ENCODE results near the gene TMEM270.

TMEM270 gene

GRCh38 chr7:73865738-73866445 lies 4.9 kb downstream of the TMEM270 start:
- TF ChIP-seq EZH2phosphoT487 (IDR thresholded peaks at IDR 0.05; ENCODE audit: borderline replicate concordance, low read length) = no peak
- TF ChIP-seq CTCF (IDR thresholded peaks at IDR 0.05; ENCODE audit: low read depth, low read length, poor library complexity, severe bottlenecking) = peak; percentile 73
- Histone ChIP-seq H3K9me2 (replicated peaks; ENCODE audit: control insufficient read depth, low read length) (no peaks in the 10 kb centered on the region), H3K27me3 (ENCODE audit: control insufficient read depth, low read length) (no peaks in the 10 kb centered on the region), H3F3A (ENCODE audit: control insufficient read depth, insufficient read depth) (no peaks in the 10 kb centered on the region), H3K4me1 (ENCODE audit: control insufficient read depth, low read length) (no peaks in the 10 kb centered on the region), H3K4me2 (ENCODE audit: low read length) (no peak overlapping the region), H3K27ac (ENCODE audit: low read depth, low read length) (no peak overlapping the region), H3K9me3 (ENCODE audit: control insufficient read depth, insufficient read depth, low read length) (no peaks in the 10 kb centered on the region), H4K20me1 (ENCODE audit: control insufficient read depth, insufficient read depth, low read depth, low read length) (no peaks in the 10 kb centered on the region), H3K4me3 (ENCODE audit: low read length) (no peak overlapping the region), H3K36me3 (ENCODE audit: control insufficient read depth, low read length) (no peaks in the 10 kb centered on the region), H3K79me2 (ENCODE audit: control insufficient read depth, low read length) (no peaks in the 10 kb centered on the region)

- Histone ChIP-seq H3K27ac (ENCODE audit: low read depth, low read length) (no peak overlapping the region), H3K36me3 (ENCODE audit: control insufficient read depth, low read length) (no peaks in the 10 kb centered on the region), H3K9me3 (ENCODE audit: control insufficient read depth, insufficient read depth, low read length) (no peaks in the 10 kb centered on the region), H3F3A (ENCODE audit: control insufficient read depth, insufficient read depth) (no peaks in the 10 kb centered on the region), H3K79me2 (ENCODE audit: control insufficient read depth, low read length) (no peaks in the 10 kb centered on the region), H3K4me1 (ENCODE audit: control insufficient read depth, low read length) (no peaks in the 10 kb centered on the region), H3K4me3 (ENCODE audit: low read length) (no peak overlapping the region), H4K20me1 (ENCODE audit: control insufficient read depth, insufficient read depth, low read depth, low read length) (no peaks in the 10 kb centered on the region), H3K9me2 (replicated peaks; ENCODE audit: control insufficient read depth, low read length) (no peaks in the 10 kb centered on the region), H3K4me2 (ENCODE audit: low read length) (no peak overlapping the region), H3K27me3 (ENCODE audit: control insufficient read depth, low read length) (no peaks in the 10 kb centered on the region)
- TF ChIP-seq CTCF (IDR thresholded peaks at IDR 0.05; ENCODE audit: low read depth, low read length, poor library complexity, severe bottlenecking) = no peak
- no peak for TF ChIP-seq EZH2phosphoT487 (IDR thresholded peaks at IDR 0.05; ENCODE audit: borderline replicate concordance, low read length)
These were observed 5.4 kb downstream of the TMEM270 start for GRCh38 chr7:73866446-73866767.

GRCh38 chr7:73869011-73869798 lies 8.2 kb downstream of the TMEM270 start:
- Histone ChIP-seq H4K20me1 (ENCODE audit: control insufficient read depth, insufficient read depth, low read depth, low read length) (no peaks in the 10 kb centered on the region), H3K27ac (ENCODE audit: low read depth, low read length) (no peak overlapping the region), H3K36me3 (ENCODE audit: control insufficient read depth, low read length) (no peaks in the 10 kb centered on the region), H3K79me2 (ENCODE audit: control insufficient read depth, low read length) (no peaks in the 10 kb centered on the region), H3K27me3 (ENCODE audit: control insufficient read depth, low read length) (no peaks in the 10 kb centered on the region), H3K4me1 (ENCODE audit: control insufficient read depth, low read length) (no peaks in the 10 kb centered on the region), H3K9me3 (ENCODE audit: control insufficient read depth, insufficient read depth, low read length) (no peaks in the 10 kb centered on the region), H3K4me3 (ENCODE audit: low read length) (no peak overlapping the region), H3F3A (ENCODE audit: control insufficient read depth, insufficient read depth) (no peaks in the 10 kb centered on the region), H3K4me2 (ENCODE audit: low read length) (no peak overlapping the region), H3K9me2 (replicated peaks; ENCODE audit: control insufficient read depth, low read length) (no peaks in the 10 kb centered on the region)
- TF ChIP-seq CTCF (IDR thresholded peaks at IDR 0.05; ENCODE audit: low read depth, low read length, poor library complexity, severe bottlenecking) (no peak), EZH2phosphoT487 (IDR thresholded peaks at IDR 0.05; ENCODE audit: borderline replicate concordance, low read length) (no peak)

Measured in DOHH2 (cell line).